Small intestine (tissue), 7 donors: ENCODE data around the gene HMCES. TPM values are rescaled to one million over a fixed set of nuclear protein-coding genes. Genes with fewer than 3 reads are reported as not detected.
"Not testable (repeated sequence)": the region's sequence is repeated elsewhere in the genome, so short reads cannot be mapped to it uniquely, and the experiment has no call there.

Experiments used
- DNase-seq, 2 donors: peaks; one replicate each; pipeline versions ENCODE4 v3.0.0 to v3.0.0-alpha.2; 2013
- FAIRE-seq: peaks from 2 replicates; lab custom pipeline; 2012; peaks lifted over from hg19 to GRCh38; lab: Jason Lieb, UNC
- H3K27ac ChIP-seq, 3 donors: one replicate each; pipeline ENCODE4 v1.5.1; 2013; ENCODE audit warnings: low read length in 2 of 3, mild to moderate bottlenecking in 2 of 3, control low read depth in 1 of 3, inconsistent platforms in 1 of 3, low read depth in 1 of 3, moderate library complexity in 1 of 3
- H3K27me3 ChIP-seq, 3 donors: one replicate each; pipeline ENCODE4 v1.6.1; 2013; ENCODE audit warnings: low read length in 3 of 3, inconsistent platforms in 1 of 3; ENCODE audit not compliant: control insufficient read depth in 3 of 3, insufficient read depth in 3 of 3
- H3K36me3 ChIP-seq, 3 donors: one replicate each; pipeline ENCODE4 v1.6.1; 2013; ENCODE audit warnings: low read length in 3 of 3, inconsistent platforms in 1 of 3, low read depth in 1 of 3, mild to moderate bottlenecking in 1 of 3, moderate library complexity in 1 of 3; ENCODE audit not compliant: control insufficient read depth in 3 of 3, insufficient read depth in 2 of 3
- H3K4me1 ChIP-seq, 3 donors: one replicate each; pipeline ENCODE4 v1.6.1; 2013; ENCODE audit warnings: low read length in 2 of 3, inconsistent platforms in 1 of 3, low read depth in 1 of 3, mild to moderate bottlenecking in 1 of 3, moderate library complexity in 1 of 3; ENCODE audit not compliant: control insufficient read depth in 3 of 3, insufficient read depth in 2 of 3
- H3K4me3 ChIP-seq, 3 donors: one replicate each; pipeline ENCODE4 v1.5.1; 2013; ENCODE audit warnings: low read length in 3 of 3, control low read depth in 1 of 3, inconsistent platforms in 1 of 3, low read depth in 1 of 3, mild to moderate bottlenecking in 1 of 3, moderate library complexity in 1 of 3
- H3K9me3 ChIP-seq, 2 donors: one replicate each; pipeline ENCODE4 v1.6.1; 2013; ENCODE audit warnings: low read depth in 1 of 2, low read length in 1 of 2; ENCODE audit not compliant: control insufficient read depth in 2 of 2, insufficient read depth in 1 of 2
- WGBS, 3 donors: extraction: QIAGEN DNeasy Blood & Tissue Kit; methylation state at CpG; one replicate each; pipeline ENCODE4 v1.1.7; 2013; 5-methylcytosine and 5-hydroxymethylcytosine counted together
- polyA plus RNA-seq, 4 donors: library from polyadenylated mRNA; stranded (reverse) in 3 of 4; unstranded in 1 of 4; fragments of 200-250 nt in 3 of 4; fragments of 120-200 nt in 1 of 4; gene quantifications; one replicate each; pipeline versions ENCODE4 v1.2.1 to v1.2.3, GENCODE V29; 2013
- donor health status: healthy with polysubstance abuse.
- donor health status: control.
- donor health status: control.
- donor health status: Bipolar disorder and iron deficiency.
- donor health status: healthy.

HMCES gene
- polyA plus RNA-seq, 4 donors: 28.9 to 35.3 (median 34.5) TPM

GRCh38 chr3:129238945-129239705 is 39.5 kb upstream of the HMCES start:
- Histone ChIP-seq H3K27ac (no peak overlapping the region), H3K4me3 (no peak overlapping the region), H3K4me1 (peaks cover 0 to 3% (median 0%) of the 10 kb centered on the region in 3 donors), H3K36me3 (no peaks in the 10 kb centered on the region), H3K9me3 (peaks cover 0 to 2% of the 10 kb centered on the region in 2 donors), H3K27me3 (no peaks in the 10 kb centered on the region)
- 58 to 73% (median 61%) methylated on average over 8 of the region's 8 CpGs for WGBS, 3 donors
- peak; percentile 63 to 76 for DNase-seq
- no peak for FAIRE-seq

- no peak for FAIRE-seq
- Histone ChIP-seq H3K36me3 (no peaks in the 10 kb centered on the region), H3K9me3 (peaks cover 0 to 2% of the 10 kb centered on the region in 2 donors), H3K27me3 (no peaks in the 10 kb centered on the region), H3K4me3 (no peak overlapping the region), H3K27ac (no peak overlapping the region), H3K4me1 (peaks cover 0 to 3% (median 0%) of the 10 kb centered on the region in 3 donors)
- no peak for DNase-seq
- WGBS, 3 donors: 72 to 78% (median 77%) methylated on average over 6 of the region's 6 CpGs
Observed at GRCh38 chr3:129239991-129240390, 38.7 kb upstream of the HMCES start.

GRCh38 chr3:129240436-129240835 is 38.2 kb upstream of the HMCES start:
- DNase-seq (peak in 1 of 2 donors; percentile 34), FAIRE-seq (no peak)
- no peak overlapping the region for H3K27ac ChIP-seq
- H3K27me3 ChIP-seq: no peaks in the 10 kb centered on the region
- peaks cover 0 to 2% of the 10 kb centered on the region in 2 donors for H3K9me3 ChIP-seq
- no peak overlapping the region for H3K4me3 ChIP-seq
- H3K4me1 ChIP-seq: peaks cover 0 to 4% (median 0%) of the 10 kb centered on the region in 3 donors
- no peaks in the 10 kb centered on the region for H3K36me3 ChIP-seq
- 21 to 44% (median 39%) methylated on average over 3 of the region's 3 CpGs for WGBS, 3 donors

GRCh38 chr3:129245141-129245540 is 33.5 kb upstream of the HMCES start:
- H3K27ac ChIP-seq: no peak overlapping the region
- no peak overlapping the region for H3K4me3 ChIP-seq
- no peak for DNase-seq
- no peaks in the 10 kb centered on the region for H3K36me3 ChIP-seq
- 72 to 82% (median 74%) methylated on average over 5 of the region's 5 CpGs for WGBS, 3 donors
- FAIRE-seq: no peak
- H3K4me1 ChIP-seq: peaks cover 2 to 12% (median 6%) of the 10 kb centered on the region in 3 donors
- no peaks in the 10 kb centered on the region for H3K9me3 ChIP-seq
- no peaks in the 10 kb centered on the region for H3K27me3 ChIP-seq

DNA sequence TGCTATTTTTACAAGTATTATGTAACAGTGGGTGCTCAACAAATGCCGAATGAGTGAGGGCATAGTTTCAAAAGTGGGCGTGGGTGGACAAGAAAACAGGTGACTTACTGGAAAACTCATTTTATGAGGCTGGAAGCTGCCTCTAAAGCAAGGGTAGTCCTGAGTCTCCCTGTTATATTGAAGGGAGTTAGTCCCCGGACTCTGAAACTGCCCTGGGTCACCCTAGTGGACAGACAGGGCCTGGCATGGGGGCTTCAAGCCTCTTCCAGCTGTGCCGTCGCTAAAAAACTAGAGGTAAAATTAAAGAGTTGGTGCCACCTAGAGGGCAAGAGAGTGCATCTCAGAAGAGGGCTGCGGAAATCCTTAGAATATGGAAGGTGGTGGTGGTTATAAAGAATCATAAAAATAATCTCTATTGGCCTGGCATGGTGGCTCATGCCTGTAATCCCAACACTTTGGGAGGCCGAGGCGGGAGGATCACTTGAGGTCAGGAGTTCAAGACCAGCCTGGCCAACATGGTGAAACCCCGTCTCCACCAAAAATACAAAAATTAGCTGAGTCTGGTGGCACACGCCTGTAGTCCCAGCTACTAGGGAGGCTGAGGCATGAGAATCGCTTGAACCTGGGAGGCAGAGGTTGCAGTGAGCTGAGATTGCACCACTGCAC is 32.9 kb upstream of the HMCES start:
- H3K9me3 ChIP-seq, H3K4me3 ChIP-seq: not testable (repeated sequence)
- 17 to 26% (median 19%) methylated on average over 11 of the region's 11 CpGs for WGBS, 3 donors

GRCh38 chr3:129246636-129247035 is 32.0 kb upstream of the HMCES start:
- H3K4me3 ChIP-seq: no peak overlapping the region
- no peak for DNase-seq
- peaks cover 4 to 17% (median 8%) of the 10 kb centered on the region in 3 donors for H3K4me1 ChIP-seq
- H3K36me3 ChIP-seq: peaks cover 0 to 4% (median 0%) of the 10 kb centered on the region in 3 donors
- H3K27ac ChIP-seq: no peak overlapping the region
- no peak for FAIRE-seq
- no peaks in the 10 kb centered on the region for H3K27me3 ChIP-seq
- H3K9me3 ChIP-seq: no peaks in the 10 kb centered on the region

More for the DNA sequence above, 32.9 kb upstream of the HMCES start:
- DNase-seq: peak; percentile 87 to 90
- Histone ChIP-seq H3K27ac (peak overlapping the region in 2 of 3 donors; percentile 48 to 61), H3K4me1 (peaks cover 4 to 17% (median 8%) of the 10 kb centered on the region in 3 donors)
- H3K36me3 ChIP-seq, FAIRE-seq, H3K27me3 ChIP-seq: not testable (repeated sequence)

GRCh38 chr3:129248286-129248979 is 30.2 kb upstream of the HMCES start:
- H3K4me3 ChIP-seq: peak overlapping the region; percentile 94 to 100 (median 97)
- no peaks in the 10 kb centered on the region for H3K27me3 ChIP-seq
- H3K36me3 ChIP-seq: peaks cover 9 to 15% (median 10%) of the 10 kb centered on the region in 3 donors
- DNase-seq: no peak
- FAIRE-seq: no peak
- H3K9me3 ChIP-seq: no peaks in the 10 kb centered on the region
- H3K27ac ChIP-seq: peak overlapping the region in 2 of 3 donors; percentile 84 to 85
- peaks cover 4 to 17% (median 8%) of the 10 kb centered on the region in 3 donors for H3K4me1 ChIP-seq
- WGBS, 3 donors: 47 to 60% (median 53%) methylated on average over 21 of the region's 21 CpGs
